BLaER1 treated with 17β-estradiol and CSF1 and Interleukin-3, amounts not matched to agents 10 nM and 100 nM (cell line): Measurements from ENCODE around the gene CACNB4.
"Not testable (repeated sequence)": the region's sequence is repeated elsewhere in the genome, so short reads cannot be mapped to it uniquely, and the experiment has no call there.

Experiments
- H3K27ac ChIP-seq, 11 experiments: shearing (Covaris generic); formaldehyde crosslinking; 2 replicates each; pipeline ENCODE4 v1.8.1; 2022
- H3K27me3 ChIP-seq, 11 experiments: shearing (Covaris generic); formaldehyde crosslinking; 2 replicates each; pipeline ENCODE4 v1.8.1; 2022
- H3K36me3 ChIP-seq, 11 experiments: shearing (Covaris generic); formaldehyde crosslinking; 2 replicates each; pipeline ENCODE4 v1.8.1; 2022
- H3K4me1 ChIP-seq, 10 experiments: shearing (Covaris generic); formaldehyde crosslinking; 2 replicates each; pipeline ENCODE4 v1.8.1; 2022
- H3K4me2 ChIP-seq, 11 experiments: shearing (Covaris generic); formaldehyde crosslinking; 2 replicates each; pipeline ENCODE4 v1.8.1; 2022
- H3K4me3 ChIP-seq, 10 experiments: shearing (Covaris generic); formaldehyde crosslinking; 2 replicates each; pipeline ENCODE4 v1.8.1; 2022
- H3K9ac ChIP-seq, 11 experiments: shearing (Covaris generic); formaldehyde crosslinking; 2 replicates each; pipeline ENCODE4 v1.8.1; 2022
- H3K9me3 ChIP-seq, 11 experiments: shearing (Covaris generic); formaldehyde crosslinking; replicated peaks in 1 of 11; 2 replicates each; pipeline ENCODE4 v1.8.1; 2022
- H4K20me1 ChIP-seq, 11 experiments: shearing (Covaris generic); formaldehyde crosslinking; 2 replicates each; pipeline ENCODE4 v1.8.1; 2022
- Cebpa-rat ChIP-seq, 11 experiments: shearing (Covaris generic); IDR thresholded peaks; 2 replicates each; pipeline ENCODE4 v1.8.1; 2022

The CACNB4 gene

GRCh38 chr2:152098496-152099366, at the start of gene CACNB4:
CACNB4 (minus strand) TSS chr2:152099044.
- peak within 1 kb of the TSS; percentile 26 to 77 (median 56); a peak in 21 of 22 replicates for H3K9ac ChIP-seq
- no peak for TF ChIP-seq Cebpa-rat (IDR thresholded peaks at IDR 0.05)
- peak within 1 kb of the TSS; percentile 58 to 76 (median 66) for H3K4me3 ChIP-seq
- no peaks in the 10 kb centered on the region for H3K36me3 ChIP-seq
- no peaks in the 10 kb centered on the region for H3K9me3 ChIP-seq
- H3K27me3 ChIP-seq, result peaks cover 52 to 77% (median 67%) of the 10 kb centered on the region in 11 experiments
- no peak within 1 kb of the TSS; a peak in 1 of 22 replicates for H3K27ac ChIP-seq
- peak within 1 kb of the TSS; percentile 87 to 100 (median 98) for H3K4me2 ChIP-seq
- peaks cover 0 to 22% (median 5%) of the 10 kb centered on the region in 11 experiments; a peak in 6 of 22 replicates for H4K20me1 ChIP-seq
- H3K4me1 ChIP-seq, result peaks cover 4 to 22% (median 14%) of the 10 kb centered on the region in 10 experiments; a peak in 17 of 20 replicates

DNA sequence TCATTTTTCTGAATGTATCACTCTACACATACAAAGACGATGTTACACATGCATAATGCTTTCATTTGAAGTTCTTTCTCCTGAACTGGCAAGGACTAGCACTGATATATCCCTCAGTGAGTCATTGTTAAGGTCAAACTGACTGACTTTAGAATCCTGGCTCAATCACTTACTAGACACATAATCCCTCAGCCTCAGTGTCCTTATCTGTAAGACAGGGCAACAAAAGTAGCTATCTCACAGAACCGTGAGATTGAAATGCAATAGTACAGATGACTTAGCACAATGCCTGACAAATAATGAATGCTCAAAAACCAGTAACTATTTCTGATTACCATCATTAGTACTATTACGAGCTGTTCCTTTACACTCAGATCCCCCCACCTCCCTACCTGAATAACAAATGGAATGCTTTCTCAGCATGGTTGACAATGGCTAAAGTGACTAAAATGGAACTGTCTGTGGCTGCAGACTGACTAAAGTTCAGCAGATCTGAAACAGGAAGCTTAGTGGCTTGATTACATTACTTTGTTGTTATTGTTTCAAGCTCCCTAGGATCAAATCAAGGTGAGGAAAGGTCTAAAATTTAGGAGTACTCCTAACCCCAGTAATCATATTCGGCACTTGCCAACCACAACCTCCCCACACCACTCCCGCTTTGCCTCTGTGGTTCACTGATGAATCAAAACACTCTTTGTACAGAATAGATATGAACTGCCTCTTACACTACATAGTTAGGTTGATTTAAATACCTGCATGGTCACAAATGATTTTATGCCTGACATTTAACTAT, 35.8 kb upstream of the CACNB4 start:
- no peak for TF ChIP-seq Cebpa-rat (IDR thresholded peaks at IDR 0.05)
- Histone ChIP-seq H3K4me3 (no peak overlapping the region), H3K27ac (no peak overlapping the region), H3K9ac (no peak overlapping the region), H3K36me3 (peaks cover 7 to 63% (median 22%) of the 10 kb centered on the region in 11 experiments; a peak in 18 of 22 replicates), H3K9me3 (no peaks in the 10 kb centered on the region), H3K27me3 (no peaks in the 10 kb centered on the region), H3K4me2 (no peak overlapping the region), H3K4me1 (no peaks in the 10 kb centered on the region), H4K20me1 (no peaks in the 10 kb centered on the region)

DNA sequence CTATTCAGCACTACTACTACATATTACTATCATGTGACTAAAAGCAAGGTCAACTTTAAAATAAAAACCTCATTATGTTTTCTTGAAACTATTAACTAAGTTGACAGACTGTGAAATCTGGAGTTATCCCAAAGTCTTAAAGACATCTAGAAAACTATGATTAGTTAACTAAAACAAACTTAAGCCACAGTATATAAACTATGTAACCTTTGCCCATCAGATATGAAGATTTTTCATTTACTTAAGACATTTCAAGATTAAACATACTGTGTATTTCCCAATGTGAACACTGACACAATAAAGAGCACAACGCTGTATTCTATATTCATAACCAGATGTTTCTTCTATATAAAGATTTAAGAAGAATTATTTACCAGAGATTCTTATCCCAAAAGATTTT, 33.5 kb upstream of the CACNB4 start:
- H3K4me1 ChIP-seq, result no peaks in the 10 kb centered on the region
- H4K20me1 ChIP-seq, result no peaks in the 10 kb centered on the region; a peak in 1 of 22 replicates
- no peak for TF ChIP-seq Cebpa-rat (IDR thresholded peaks at IDR 0.05)
- no peaks in the 10 kb centered on the region for H3K9me3 ChIP-seq
- H3K4me2 ChIP-seq, result no peak overlapping the region
- no peak overlapping the region for H3K9ac ChIP-seq
- H3K4me3 ChIP-seq, result no peak overlapping the region
- H3K27me3 ChIP-seq, result no peaks in the 10 kb centered on the region
- peaks cover 13 to 74% (median 22%) of the 10 kb centered on the region in 11 experiments; a peak in 19 of 22 replicates for H3K36me3 ChIP-seq
- no peak overlapping the region for H3K27ac ChIP-seq

DNA sequence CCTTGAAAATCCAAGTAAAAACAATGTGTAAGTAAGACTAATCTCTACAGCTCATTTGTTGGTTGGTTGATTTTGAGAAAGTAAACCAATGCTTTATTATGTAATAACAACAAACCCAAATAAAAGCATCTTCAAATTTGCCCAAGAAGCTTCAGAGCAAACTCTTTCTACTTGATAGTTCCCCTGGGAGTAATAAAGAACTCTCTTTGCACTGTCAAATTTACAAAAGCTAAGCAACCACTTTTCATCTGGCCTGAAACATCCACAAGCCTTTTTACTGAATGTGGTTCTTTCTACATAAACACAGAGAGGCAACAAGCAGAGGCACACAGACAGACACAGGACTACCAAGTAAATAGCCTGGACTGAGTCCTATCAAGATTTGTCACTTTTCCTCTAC, 28.8 kb upstream of the CACNB4 start:
- no peak overlapping the region for H3K27ac ChIP-seq
- no peaks in the 10 kb centered on the region for H3K9me3 ChIP-seq
- no peaks in the 10 kb centered on the region for H3K4me1 ChIP-seq
- TF ChIP-seq Cebpa-rat (IDR thresholded peaks at IDR 0.05), result no peak
- no peak overlapping the region for H3K4me2 ChIP-seq
- H3K4me3 ChIP-seq, result no peak overlapping the region
- H3K9ac ChIP-seq, result no peak overlapping the region
- no peaks in the 10 kb centered on the region; a peak in 1 of 22 replicates for H4K20me1 ChIP-seq
- H3K36me3 ChIP-seq, result peaks cover 33 to 97% (median 48%) of the 10 kb centered on the region in 11 experiments
- H3K27me3 ChIP-seq, result no peaks in the 10 kb centered on the region

DNA sequence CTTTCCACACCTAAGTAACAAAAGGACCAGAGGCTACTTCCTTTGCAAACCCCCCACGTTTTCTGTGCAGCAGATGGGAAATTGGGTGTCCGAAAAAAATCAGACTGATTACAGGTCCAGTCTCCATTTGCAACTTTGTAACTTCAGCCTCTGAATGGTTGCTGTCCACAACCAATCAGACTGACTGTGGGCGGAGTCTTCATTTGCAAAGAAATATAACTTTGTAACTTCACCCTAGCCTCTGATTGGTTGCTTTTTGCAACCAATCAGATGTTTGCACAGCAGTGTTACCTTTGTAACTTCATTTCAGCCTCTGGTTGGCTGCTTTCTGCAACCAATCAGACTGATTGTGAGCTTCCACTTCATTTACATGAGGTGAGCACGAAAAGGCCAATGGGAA, 27.8 kb upstream of the CACNB4 start:
- Histone ChIP-seq H4K20me1 (no peaks in the 10 kb centered on the region; a peak in 1 of 22 replicates), H3K4me2 (no peak overlapping the region), H3K27ac (no peak overlapping the region), H3K4me1 (no peaks in the 10 kb centered on the region), H3K9ac (no peak overlapping the region), H3K9me3 (no peaks in the 10 kb centered on the region), H3K36me3 (peaks cover 34 to 99% (median 51%) of the 10 kb centered on the region in 11 experiments), H3K4me3 (no peak overlapping the region), H3K27me3 (no peaks in the 10 kb centered on the region)
- TF ChIP-seq Cebpa-rat (IDR thresholded peaks at IDR 0.05), result no peak

GRCh38 chr2:152122161-152122560, 23.3 kb upstream of the CACNB4 start:
- peaks cover 29 to 82% (median 56%) of the 10 kb centered on the region in 11 experiments for H3K36me3 ChIP-seq
- H3K4me2 ChIP-seq, result no peak overlapping the region
- H3K9me3 ChIP-seq, result no peaks in the 10 kb centered on the region
- no peaks in the 10 kb centered on the region for H3K27me3 ChIP-seq
- H3K27ac ChIP-seq, result no peak overlapping the region
- no peaks in the 10 kb centered on the region for H3K4me1 ChIP-seq
- TF ChIP-seq Cebpa-rat (IDR thresholded peaks at IDR 0.05), result no peak
- no peak overlapping the region for H3K4me3 ChIP-seq
- H3K9ac ChIP-seq, result no peak overlapping the region
- H4K20me1 ChIP-seq, result no peaks in the 10 kb centered on the region

GRCh38 chr2:152120430-152120829, 21.6 kb upstream of the CACNB4 start:
- H3K4me3 ChIP-seq, result no peak overlapping the region
- no peaks in the 10 kb centered on the region for H4K20me1 ChIP-seq
- peaks cover 20 to 75% (median 45%) of the 10 kb centered on the region in 11 experiments for H3K36me3 ChIP-seq
- no peak overlapping the region for H3K27ac ChIP-seq
- no peaks in the 10 kb centered on the region for H3K27me3 ChIP-seq
- no peaks in the 10 kb centered on the region for H3K4me1 ChIP-seq
- H3K9ac ChIP-seq, result no peak overlapping the region
- no peaks in the 10 kb centered on the region for H3K9me3 ChIP-seq
- TF ChIP-seq Cebpa-rat (IDR thresholded peaks at IDR 0.05), result no peak
- H3K4me2 ChIP-seq, result no peak overlapping the region

DNA sequence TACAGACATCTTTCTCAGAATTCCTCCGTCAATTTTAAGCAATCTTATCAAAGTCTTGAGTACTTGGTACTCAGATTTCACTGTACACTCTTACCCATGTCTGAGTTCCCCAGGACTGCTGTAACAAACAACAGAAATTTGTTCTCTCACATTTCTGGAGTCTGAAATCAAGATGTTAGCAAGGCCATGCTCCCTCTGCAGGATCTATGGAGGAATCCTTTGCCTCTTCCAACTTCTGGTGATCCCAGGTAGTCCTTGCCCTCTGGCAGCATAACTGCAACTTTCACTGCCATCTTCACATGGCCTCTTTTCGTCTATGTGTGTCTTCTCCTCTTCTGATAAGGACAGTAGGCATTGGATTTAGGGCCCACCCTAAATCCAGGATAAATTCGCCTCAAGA, 17.1 kb upstream of the CACNB4 start:
- H3K4me2 ChIP-seq, result no peak overlapping the region
- H3K4me3 ChIP-seq, result no peak overlapping the region
- H3K36me3 ChIP-seq, result peaks cover 2 to 33% (median 19%) of the 10 kb centered on the region in 11 experiments; a peak in 17 of 22 replicates
- no peaks in the 10 kb centered on the region for H4K20me1 ChIP-seq
- H3K9me3 ChIP-seq, result no peaks in the 10 kb centered on the region
- no peak overlapping the region for H3K27ac ChIP-seq
- no peaks in the 10 kb centered on the region for H3K4me1 ChIP-seq
- no peak for TF ChIP-seq Cebpa-rat (IDR thresholded peaks at IDR 0.05)
- H3K9ac ChIP-seq, result no peak overlapping the region
- H3K27me3 ChIP-seq, result no peaks in the 10 kb centered on the region

GRCh38 chr2:152114366-152114765, 15.5 kb upstream of the CACNB4 start:
- no peak overlapping the region for H3K4me3 ChIP-seq
- H4K20me1 ChIP-seq, result no peaks in the 10 kb centered on the region
- H3K4me1 ChIP-seq, result no peaks in the 10 kb centered on the region
- H3K27me3 ChIP-seq, result no peaks in the 10 kb centered on the region
- no peak for TF ChIP-seq Cebpa-rat (IDR thresholded peaks at IDR 0.05)
- no peak overlapping the region for H3K4me2 ChIP-seq
- H3K9me3 ChIP-seq, result no peaks in the 10 kb centered on the region
- H3K27ac ChIP-seq, result no peak overlapping the region
- no peak overlapping the region for H3K9ac ChIP-seq
- peaks cover 0 to 17% (median 4%) of the 10 kb centered on the region in 11 experiments; a peak in 7 of 22 replicates for H3K36me3 ChIP-seq

DNA sequence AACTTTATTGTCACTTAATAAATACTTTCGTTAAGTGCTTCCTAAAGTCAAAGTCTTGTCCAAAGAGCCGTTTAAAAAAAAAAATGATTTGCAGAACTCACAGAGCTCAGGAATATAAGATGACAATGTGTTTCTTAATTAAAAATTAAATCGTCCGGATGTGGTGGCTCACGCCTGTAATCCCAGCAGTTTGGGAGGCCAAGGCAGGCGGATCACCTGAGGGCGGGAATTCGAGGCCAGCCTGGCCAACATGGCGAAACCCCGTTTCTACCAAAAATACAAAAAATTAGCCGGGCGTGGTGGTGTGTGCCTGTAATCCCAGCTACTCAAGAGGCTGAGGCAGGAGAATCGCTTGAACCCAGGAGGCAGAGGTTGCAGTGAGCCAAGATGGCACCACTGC, 8.3 kb upstream of the CACNB4 start:
- not testable (repeated sequence) for H3K9ac ChIP-seq, H3K27ac ChIP-seq, H3K4me1 ChIP-seq, H4K20me1 ChIP-seq, H3K4me2 ChIP-seq, H3K36me3 ChIP-seq, H3K4me3 ChIP-seq, H3K9me3 ChIP-seq, H3K27me3 ChIP-seq
